BE2C (cell line): ENCODE measurements around the gene SIL1.
"Not testable (repeated sequence)": the region's sequence is repeated elsewhere in the genome, so short reads cannot be mapped to it uniquely, and the experiment has no call there.

Source experiments
- DNase-seq: peaks from one replicate; pipeline ENCODE4 v3.0.0-alpha.2; 2020
- H3K27me3 ChIP-seq: fragments of 250-450 bp; sonication (Bioruptor Pico); 2 replicates; pipeline ENCODE4 v1.5.1; 2020; ENCODE audit warnings: mild to moderate bottlenecking
- H3K36me3 ChIP-seq: fragments of 250-450 bp; sonication (Bioruptor Pico); 2 replicates; pipeline ENCODE4 v1.5.1; 2020; ENCODE audit warnings: mild to moderate bottlenecking
- H3K4me1 ChIP-seq: fragments of 250-450 bp; sonication (Bioruptor Pico); 2 replicates; pipeline ENCODE4 v1.5.1; 2020
- H3K4me3 ChIP-seq: 2 replicates; pipeline ENCODE4 v1.5.1; 2011; ENCODE audit warnings: low read depth, low read length
- H3K9me3 ChIP-seq: fragments of 250-450 bp; sonication (Bioruptor Pico); 2 replicates; pipeline ENCODE4 v1.5.1; 2020
- CTCF ChIP-seq: IDR thresholded peaks from 2 replicates; pipeline ENCODE4 v1.5.1; 2012; ENCODE audit warnings: mild to moderate bottlenecking, low read depth, low read length

The SIL1 gene

GRCh38 chr5:139178935-139179334 lies 19.2 kb downstream of the SIL1 start:
- H3K9me3 ChIP-seq = no peaks in the 10 kb centered on the region
- peak; percentile 31 for DNase-seq
- no peak overlapping the region for H3K4me3 ChIP-seq
- TF ChIP-seq CTCF = no peak
- no peaks in the 10 kb centered on the region for H3K36me3 ChIP-seq
- H3K4me1 ChIP-seq = peaks cover 34% of the 10 kb centered on the region
- no peaks in the 10 kb centered on the region for H3K27me3 ChIP-seq

- Histone ChIP-seq H3K4me1 (peaks cover 34% of the 10 kb centered on the region), H3K9me3 (no peaks in the 10 kb centered on the region), H3K4me3 (no peak overlapping the region), H3K27me3 (no peaks in the 10 kb centered on the region), H3K36me3 (no peaks in the 10 kb centered on the region)
- no peak for TF ChIP-seq CTCF
- DNase-seq = no peak
These were observed 19.6 kb downstream of the SIL1 start for GRCh38 chr5:139178589-139178917.

- Histone ChIP-seq H3K4me1 (peaks cover 34% of the 10 kb centered on the region), H3K27me3 (no peaks in the 10 kb centered on the region), H3K36me3 (no peaks in the 10 kb centered on the region), H3K4me3 (no peak overlapping the region), H3K9me3 (no peaks in the 10 kb centered on the region)
- peak; percentile 62 for DNase-seq
- no peak for TF ChIP-seq CTCF
These were observed 20.2 kb downstream of the SIL1 start for GRCh38 chr5:139177809-139178588.

- H3K4me3 ChIP-seq, H3K27me3 ChIP-seq, DNase-seq, H3K36me3 ChIP-seq, H3K9me3 ChIP-seq: not testable (repeated sequence)
- peaks cover 34% of the 10 kb centered on the region for H3K4me1 ChIP-seq
These were observed 20.9 kb downstream of the SIL1 start for GRCh38 chr5:139177281-139177680.

GRCh38 chr5:139174382-139174781 lies 23.8 kb downstream of the SIL1 start:
- not testable (repeated sequence) for DNase-seq, H3K9me3 ChIP-seq, H3K4me3 ChIP-seq

GRCh38 chr5:139171779-139172404 lies 26.3 kb downstream of the SIL1 start:
- TF ChIP-seq CTCF = no peak
- H3K27me3 ChIP-seq = no peaks in the 10 kb centered on the region
- no peak overlapping the region for H3K4me3 ChIP-seq
- no peak for DNase-seq
- H3K36me3 ChIP-seq = no peaks in the 10 kb centered on the region
- no peaks in the 10 kb centered on the region for H3K4me1 ChIP-seq
- H3K9me3 ChIP-seq = peaks cover 5% of the 10 kb centered on the region; the same call in 1 of the 2 replicates

More at GRCh38 chr5:139174382-139174781, 23.8 kb downstream of the SIL1 start:
- H3K4me1 ChIP-seq = peaks cover 21% of the 10 kb centered on the region
- not testable (repeated sequence) for H3K27me3 ChIP-seq, H3K36me3 ChIP-seq
